HCT116 (cell line): ENCODE results near the gene CXXC1.

Source experiments
- CTCF ChIP-seq, 3 experiments: fragments of 200-600 bp in 1 of 3; sonication (generic) in 1 of 3; IDR thresholded peaks in 2 of 3; conservative IDR thresholded peaks in 1 of 3; 2 replicates each; pipeline ENCODE4 v1.5.1; 2012 to 2017; ENCODE audit warnings: low read depth in 2 of 3, low read length in 2 of 3, antibody characterized with exemption in 1 of 3, borderline replicate concordance in 1 of 3, control low read depth in 1 of 3, mild to moderate bottlenecking in 1 of 3, mixed read lengths in 1 of 3, mixed run types in 1 of 3, moderate library complexity in 1 of 3; ENCODE audit not compliant: insufficient read depth in 1 of 3
- POLR2A ChIP-seq: IDR thresholded peaks from 2 replicates; pipeline ENCODE4 v1.7.0; 2011; ENCODE audit warnings: borderline replicate concordance; ENCODE audit not compliant: insufficient read depth, insufficient read length; ENCODE audit errors: extremely low read depth

DNA sequence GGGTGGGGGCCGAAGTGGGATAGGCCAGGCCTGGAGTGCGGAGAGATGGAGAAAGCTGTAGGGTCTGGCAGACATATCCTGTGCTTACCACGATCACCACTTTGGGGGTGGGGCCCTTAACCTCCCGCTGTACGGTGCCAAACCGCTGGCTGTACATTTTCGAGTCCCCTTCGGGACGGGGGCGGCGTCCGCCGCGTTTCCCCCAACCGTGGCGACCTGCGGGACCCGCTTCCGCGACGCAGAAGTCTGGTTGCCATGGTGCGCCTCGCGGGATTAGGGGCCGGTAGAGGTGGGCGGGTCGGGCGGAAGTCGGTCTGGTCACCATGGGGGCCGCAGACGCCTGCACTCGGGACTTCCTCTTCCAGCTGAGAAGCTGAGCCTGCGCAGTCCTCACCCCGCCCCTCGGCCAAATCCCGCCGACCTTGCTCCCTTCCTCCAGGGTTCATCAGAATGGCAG is 21.2 kb downstream of the CXXC1 start, which contains the start of gene CFAP53:
- no peak for TF ChIP-seq POLR2A
- no peak for TF ChIP-seq CTCF (IDR thresholded peaks at IDR 0.05 in 2 of 3, conservative IDR thresholded peaks at IDR 0.05 in 1 of 3; ENCODE audit: borderline replicate concordance in 1 of 3, insufficient read depth in 1 of 3, low read depth in 2 of 3, low read length in 2 of 3)
